ENCODE results near the gene PPARA. TPM values are rescaled to one million over a fixed set of nuclear protein-coding genes. Genes with fewer than 3 reads are reported as not detected.

PPARA gene
- total RNA-seq, 1 donor from 2014 or later, result 13.0 TPM

GRCh38 chr22:46107753-46108563, 42.4 kb upstream of the PPARA start:
- no peaks in the 10 kb centered on the region for H3K9me3 Mint-ChIP-seq
- H3K4me1 Mint-ChIP-seq, result peaks cover 7% of the 10 kb centered on the region
- no peak overlapping the region for H3K4me3 Mint-ChIP-seq
- no peak for DNase-seq (ENCODE audit: low spot score in 2 of 2, unreplicated experiment in 2 of 2)
- H3K27ac Mint-ChIP-seq, result no peak overlapping the region
- peaks cover 4% of the 10 kb centered on the region for H3K36me3 Mint-ChIP-seq
- TF ChIP-seq CTCF (IDR thresholded peaks at IDR 0.05; ENCODE audit: unreplicated experiment), result no peak
- no peaks in the 10 kb centered on the region for H3K27me3 Mint-ChIP-seq (ENCODE audit: low read depth)

GRCh38 chr22:46108564-46109473, 41.5 kb upstream of the PPARA start:
- TF ChIP-seq CTCF (IDR thresholded peaks at IDR 0.05; ENCODE audit: unreplicated experiment), result no peak
- DNase-seq (ENCODE audit: low spot score in 2 of 2, unreplicated experiment in 2 of 2), result no peak
- peaks cover 7% of the 10 kb centered on the region for H3K4me1 Mint-ChIP-seq
- H3K4me3 Mint-ChIP-seq, result no peak overlapping the region
- no peaks in the 10 kb centered on the region for H3K27me3 Mint-ChIP-seq (ENCODE audit: low read depth)
- no peaks in the 10 kb centered on the region for H3K9me3 Mint-ChIP-seq
- H3K36me3 Mint-ChIP-seq, result no peaks in the 10 kb centered on the region
- no peak overlapping the region for H3K27ac Mint-ChIP-seq

GRCh38 chr22:46109474-46110003, 40.8 kb upstream of the PPARA start:
- H3K4me1 Mint-ChIP-seq, result peaks cover 7% of the 10 kb centered on the region
- H3K36me3 Mint-ChIP-seq, result no peaks in the 10 kb centered on the region
- TF ChIP-seq CTCF (IDR thresholded peaks at IDR 0.05; ENCODE audit: unreplicated experiment), result no peak
- H3K27me3 Mint-ChIP-seq (ENCODE audit: low read depth), result no peaks in the 10 kb centered on the region
- no peaks in the 10 kb centered on the region for H3K9me3 Mint-ChIP-seq
- H3K4me3 Mint-ChIP-seq, result no peak overlapping the region
- DNase-seq (ENCODE audit: low spot score in 2 of 2, unreplicated experiment in 2 of 2), result no peak
- no peak overlapping the region for H3K27ac Mint-ChIP-seq

GRCh38 chr22:46110215-46110614, 40.1 kb upstream of the PPARA start:
- H3K4me3 Mint-ChIP-seq, result no peak overlapping the region
- H3K27me3 Mint-ChIP-seq (ENCODE audit: low read depth), result no peaks in the 10 kb centered on the region
- TF ChIP-seq CTCF (IDR thresholded peaks at IDR 0.05; ENCODE audit: unreplicated experiment), result no peak
- no peak for DNase-seq (ENCODE audit: low spot score in 2 of 2, unreplicated experiment in 2 of 2)
- H3K4me1 Mint-ChIP-seq, result peaks cover 7% of the 10 kb centered on the region
- H3K36me3 Mint-ChIP-seq, result no peaks in the 10 kb centered on the region
- no peak overlapping the region for H3K27ac Mint-ChIP-seq
- no peaks in the 10 kb centered on the region for H3K9me3 Mint-ChIP-seq

GRCh38 chr22:46111645-46112306, 38.5 kb upstream of the PPARA start:
- no peak for DNase-seq (ENCODE audit: low spot score in 2 of 2, unreplicated experiment in 2 of 2)
- no peak for TF ChIP-seq CTCF (IDR thresholded peaks at IDR 0.05; ENCODE audit: unreplicated experiment)
- Mint-ChIP-seq H3K4me3 (no peak overlapping the region), H3K36me3 (no peaks in the 10 kb centered on the region), H3K4me1 (peaks cover 4% of the 10 kb centered on the region), H3K9me3 (no peaks in the 10 kb centered on the region), H3K27ac (no peak overlapping the region), H3K27me3 (ENCODE audit: low read depth) (no peaks in the 10 kb centered on the region)

Data from mesothelial cell of epicardium (in vitro differentiated cells).